Heart left ventricle (tissue), 16 donors: Measurements from ENCODE around the gene GABBR2. TPM values are rescaled to one million over a fixed set of nuclear protein-coding genes. Genes with fewer than 3 reads are reported as not detected.

Experiments
- ATAC-seq, 4 donors: fragments of 200-7000 bp; cut with Tn5 transposase; one replicate each; pipeline ENCODE4 v1.9.1; 2020 to 2022; ENCODE audit warnings: moderate library complexity in 4 of 4, mild to moderate bottlenecking in 3 of 4, moderate number of reproducible peaks in 1 of 4
- DNase-seq, 5 donors: peaks; one replicate each; pipeline ENCODE4 v3.0.0-alpha.2; 2020
- H3K27ac ChIP-seq, 12 donors: fragments of 200-600 bp; sonication (generic) in 4 of 12; one replicate each; pipeline versions ENCODE4 v1.5.0 to v1.8.0; 2016 to 2022; ENCODE audit warnings: mild to moderate bottlenecking in 2 of 12
- H3K27me3 ChIP-seq, 9 donors: fragments of 200-600 bp; sonication (generic) in 2 of 9; one replicate each; pipeline versions ENCODE4 v1.5.1 to v1.8.0; 2016 to 2022; ENCODE audit warnings: mild to moderate bottlenecking in 3 of 9
- H3K36me3 ChIP-seq, 9 donors: fragments of 200-600 bp; sonication (generic) in 2 of 9; one replicate each; pipeline versions ENCODE4 v1.5.0 to v1.8.0; 2018 to 2022; ENCODE audit warnings: mild to moderate bottlenecking in 2 of 9
- H3K4me1 ChIP-seq, 12 donors: fragments of 200-600 bp; sonication (generic) in 4 of 12; one replicate each; pipeline versions ENCODE4 v1.5.0 to v1.8.0; 2016 to 2022; ENCODE audit warnings: mild to moderate bottlenecking in 3 of 12
- H3K4me3 ChIP-seq, 12 donors: fragments of 200-600 bp; sonication (generic) in 4 of 12; one replicate each; pipeline versions ENCODE4 v1.5.0 to v1.8.0; 2017 to 2022; ENCODE audit warnings: mild to moderate bottlenecking in 9 of 12, moderate library complexity in 4 of 12
- H3K9me3 ChIP-seq, 12 donors: fragments of 200-600 bp; sonication (generic) in 4 of 12; one replicate each; pipeline versions ENCODE4 v1.5.0 to v1.8.0; 2016 to 2022; ENCODE audit warnings: mild to moderate bottlenecking in 1 of 12
- CTCF ChIP-seq, 12 donors: fragments of 200-600 bp; sonication (generic) in 4 of 12; IDR thresholded peaks; one replicate each; pipeline versions ENCODE4 v1.5.0 to v1.8.0; 2018 to 2022; ENCODE audit warnings: antibody characterized with exemption in 12 of 12, mild to moderate bottlenecking in 5 of 12
- POLR2A ChIP-seq, 2 donors: fragments of 450-650 bp; IDR thresholded peaks; one replicate each; pipeline ENCODE4 v1.6.1; 2017; ENCODE audit warnings: antibody characterized with exemption in 2 of 2, mild to moderate bottlenecking in 2 of 2, moderate library complexity in 2 of 2
- WGBS, 4 donors: extraction: QIAGEN DNeasy Blood & Tissue Kit in 2 of 4; methylation state at CpG; one replicate each; pipeline versions ENCODE4 v1.1.5 to v1.1.7; 2013 to 2018; 5-methylcytosine and 5-hydroxymethylcytosine counted together
- intact Hi-C, 10 donors: fragments of 100-400 bp; cut with DNase I; formaldehyde crosslinking; loops; one replicate each; pipeline versions ENCODE4 v1.11.1 to v1.14.2; 2022
- polyA plus RNA-seq, 2 donors: library from polyadenylated mRNA; stranded (reverse); fragments of 200-250 nt; gene quantifications; one replicate each; pipeline ENCODE4 v1.2.3, GENCODE V29; 2013
- total RNA-seq, 9 donors: library from RNA; depleted of rRNA in 2 of 9; stranded (reverse); fragments of >200 nt in 2 of 9; fragmentation: NEBNext Ultra II Directional in 3 of 9; extraction: Animal tissue kit (Norgen Biotek cat#: 25700) in 3 of 9; gene quantifications; one replicate each; pipeline versions ENCODE4 v1.1.0 to v1.2.4, GENCODE V29; 2016 to 2023
- donor health status: ischemic (EF 13 %, LVEDD 7.1; RV severe dilation, severe dysfunction).
- donor health status: healthy with polysubstance abuse.
- donor health status: DM: no; HTN: yes; CAD: no.
- donor health status: DM: no; HTN: no; CAD: no.
- donor health status: ischemic (EF 25% LVEDD 6.9; RV normal size, moderate dysfunction).
- donor health status: ischemic (EF 25% LVEDD 5.7; RV mildly dilated, moderate dysfunction).
- donor health status: healthy.
- donor health status: DM: yes; HTN: yes; CAD: no.
- donor health status: ischemic (EF 35%, LVEDD 5.7; RV mildly dilated, moderate dysfunction).
- donor health status: nonischemic (EF 11% LVEDD 7.7; RV severe dilation, severe dysfunction).
- donor health status: DM: yes; HTN: yes; CAD: no.
- donor health status: PGD.
- donor health status: ischemic (EF 29% LVEDD 5.4; RV normal size, mild dysfunction).
- donor health status: nonischemic (EF 23%, LVEDD 6.1; RV moderate dilation, normal function).

GABBR2 gene
- total and polyA plus RNA-seq, 11 donors: 0.11 to 3.4 (median 0.58) TPM

- DNase-seq (peak in 2 of 5 donors; percentile 14 to 24), ATAC-seq (peak in 1 of 4 donors; percentile 39)
- intact Hi-C loops: no loop called here
- no peaks in the 10 kb centered on the region for H3K36me3 ChIP-seq
- no peaks in the 10 kb centered on the region for H3K27me3 ChIP-seq
- no peak for TF ChIP-seq CTCF (IDR thresholded peaks at IDR 0.05)
- no peak for TF ChIP-seq POLR2A (IDR thresholded peaks at IDR 0.05)
- H3K4me1 ChIP-seq: peaks cover 0 to 4% (median 0%) of the 10 kb centered on the region in 12 donors
- H3K9me3 ChIP-seq: no peaks in the 10 kb centered on the region
- H3K27ac ChIP-seq: no peak overlapping the region
- H3K4me3 ChIP-seq: no peak overlapping the region
- WGBS, 4 donors: 40 to 61% (median 45%) methylated on average over 12 to 19 of the region's 19 CpGs
Measured at GRCh38 chr9:98380065-98380681, 328.6 kb downstream of the GABBR2 start.

GRCh38 chr9:98379572-98379971 lies 329.2 kb downstream of the GABBR2 start:
- TF ChIP-seq CTCF (IDR thresholded peaks at IDR 0.05) (no peak), POLR2A (IDR thresholded peaks at IDR 0.05) (no peak)
- intact Hi-C loops: no loop called here
- H3K27me3 ChIP-seq: no peaks in the 10 kb centered on the region
- no peaks in the 10 kb centered on the region for H3K36me3 ChIP-seq
- no peak for DNase-seq
- no peaks in the 10 kb centered on the region for H3K9me3 ChIP-seq
- no peak for ATAC-seq
- no peak overlapping the region for H3K4me3 ChIP-seq
- WGBS, 4 donors: 65 to 86% (median 68%) methylated on average over 1 of the region's 1 CpG
- no peak overlapping the region for H3K27ac ChIP-seq
- H3K4me1 ChIP-seq: peaks cover 0 to 6% (median 0%) of the 10 kb centered on the region in 12 donors

- DNase-seq: no peak
- H3K4me3 ChIP-seq: no peak overlapping the region
- H3K9me3 ChIP-seq: no peaks in the 10 kb centered on the region
- 78 to 84% (median 81%) methylated on average over 5 of the region's 5 CpGs for WGBS, 4 donors
- intact Hi-C loops: no loop called here
- H3K27me3 ChIP-seq: no peaks in the 10 kb centered on the region
- H3K4me1 ChIP-seq: peaks cover 0 to 9% (median 0%) of the 10 kb centered on the region in 12 donors
- no peak for ATAC-seq
- no peak overlapping the region for H3K27ac ChIP-seq
- H3K36me3 ChIP-seq: no peaks in the 10 kb centered on the region
- TF ChIP-seq POLR2A (IDR thresholded peaks at IDR 0.05): no peak
- no peak for TF ChIP-seq CTCF (IDR thresholded peaks at IDR 0.05)
Measured at GRCh38 chr9:98378794-98379193, 329.9 kb downstream of the GABBR2 start.

- no peak for TF ChIP-seq POLR2A (IDR thresholded peaks at IDR 0.05)
- TF ChIP-seq CTCF (IDR thresholded peaks at IDR 0.05): no peak
- ATAC-seq (no peak), DNase-seq (no peak)
- intact Hi-C loops: no loop called here
- Histone ChIP-seq H3K27me3 (peaks cover 0 to under 1% (median 0%) of the 10 kb centered on the region in 9 donors), H3K27ac (no peak overlapping the region), H3K36me3 (no peaks in the 10 kb centered on the region), H3K9me3 (no peaks in the 10 kb centered on the region), H3K4me1 (peaks cover 0 to 9% (median 0%) of the 10 kb centered on the region in 12 donors), H3K4me3 (no peak overlapping the region)
- 66 to 72% (median 69%) methylated on average over 5 to 8 of the region's 8 CpGs for WGBS, 4 donors
Measured at GRCh38 chr9:98378206-98378780, 330.4 kb downstream of the GABBR2 start.
